WERI-Rb-1 (cell line): ENCODE results near the gene NDEL1.

ENCODE experiments used
- DNase-seq: peaks from one replicate; pipeline ENCODE4 v3.0.0-alpha.2; 2020
- H3K27ac ChIP-seq: fragments of 250-450 bp; sonication (Bioruptor Pico); 2 replicates; pipeline ENCODE4 v1.5.1; 2020; ENCODE audit warnings: mild to moderate bottlenecking, moderate library complexity
- H3K27me3 ChIP-seq: fragments of 250-450 bp; sonication (Bioruptor Pico); 2 replicates; pipeline ENCODE4 v1.5.1; 2021; ENCODE audit warnings: mild to moderate bottlenecking, low read depth, moderate library complexity; ENCODE audit not compliant: insufficient read depth, severe bottlenecking
- H3K36me3 ChIP-seq: fragments of 250-450 bp; sonication (Bioruptor Pico); 2 replicates; pipeline ENCODE4 v1.5.1; 2020; ENCODE audit warnings: mild to moderate bottlenecking, moderate library complexity
- H3K4me3 ChIP-seq: 2 replicates; pipeline ENCODE4 v1.5.1; 2011; ENCODE audit warnings: low read depth, mild to moderate bottlenecking, control low read depth, low read length
- H3K9me3 ChIP-seq: fragments of 250-450 bp; sonication (Bioruptor Pico); 2 replicates; pipeline ENCODE4 v1.5.1; 2021; ENCODE audit warnings: mild to moderate bottlenecking, moderate library complexity; ENCODE audit not compliant: severe bottlenecking
- CTCF ChIP-seq: IDR thresholded peaks from 2 replicates; pipeline ENCODE4 v1.5.1; 2011; ENCODE audit warnings: low read depth, mild to moderate bottlenecking, control low read depth, inconsistent platforms, low read length

Gene NDEL1

GRCh38 chr17:8494506-8495111 lies 58.9 kb downstream of the NDEL1 start:
- H3K27ac ChIP-seq, result no peak overlapping the region
- no peak for TF ChIP-seq CTCF

GRCh38 chr17:8496081-8496480 lies 60.4 kb downstream of the NDEL1 start:
- Histone ChIP-seq H3K9me3 (no peaks in the 10 kb centered on the region), H3K27me3 (no peaks in the 10 kb centered on the region), H3K36me3 (peaks cover 95% of the 10 kb centered on the region), H3K4me3 (no peak overlapping the region), H3K27ac (no peak overlapping the region)
- no peak for TF ChIP-seq CTCF
- DNase-seq, result no peak

More at GRCh38 chr17:8494506-8495111, 58.9 kb downstream of the NDEL1 start:
- H3K36me3 ChIP-seq, result peaks cover 95% of the 10 kb centered on the region
- no peak for DNase-seq
- no peaks in the 10 kb centered on the region for H3K27me3 ChIP-seq
- no peak overlapping the region for H3K4me3 ChIP-seq
- H3K9me3 ChIP-seq, result no peaks in the 10 kb centered on the region

DNA sequence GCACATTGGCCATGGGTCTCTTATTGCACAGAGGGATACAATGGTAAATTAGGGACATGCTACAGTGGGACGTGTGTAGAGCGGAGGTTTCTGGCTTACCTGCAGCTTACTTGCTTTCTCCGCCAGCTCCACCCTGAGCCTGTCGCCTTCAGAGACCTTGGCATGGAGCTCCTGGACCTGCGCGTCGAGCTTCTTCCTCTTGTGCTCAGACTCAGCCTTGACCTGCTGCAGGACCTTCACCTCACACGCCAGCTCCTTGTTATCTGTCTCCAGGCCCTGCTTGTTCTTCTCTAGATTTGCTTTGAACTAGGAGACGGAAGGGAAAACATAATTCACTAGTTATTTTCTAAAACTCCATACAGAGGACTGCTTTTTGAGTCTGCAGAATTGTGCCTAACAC lies 63.5 kb downstream of the NDEL1 start:
- DNase-seq, result no peak
- H3K27me3 ChIP-seq, result no peaks in the 10 kb centered on the region
- H3K4me3 ChIP-seq, result no peak overlapping the region
- no peaks in the 10 kb centered on the region for H3K9me3 ChIP-seq
- TF ChIP-seq CTCF, result no peak
- H3K27ac ChIP-seq, result no peak overlapping the region
- H3K36me3 ChIP-seq, result peaks cover 92% of the 10 kb centered on the region

DNA sequence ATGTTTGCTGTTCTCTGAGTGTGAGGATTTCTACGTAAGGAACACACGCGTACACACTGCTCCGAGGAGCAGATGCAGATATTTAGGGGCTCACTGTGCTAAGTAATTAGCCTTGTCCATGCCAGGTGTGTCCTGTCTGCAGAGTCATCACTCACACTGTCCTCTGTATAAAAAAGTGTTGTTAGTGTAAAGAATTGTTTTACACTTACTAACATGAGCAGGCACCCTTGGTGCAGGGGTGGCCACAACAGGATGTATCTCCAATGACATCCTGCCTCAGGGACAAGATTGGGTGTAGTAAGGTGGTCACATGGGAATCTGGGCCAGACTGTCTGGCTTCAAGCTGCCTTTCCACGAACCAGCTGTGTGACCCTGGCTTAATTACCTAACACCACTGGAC lies 63.9 kb downstream of the NDEL1 start:
- Histone ChIP-seq H3K36me3 (peaks cover 92% of the 10 kb centered on the region), H3K9me3 (no peaks in the 10 kb centered on the region), H3K27me3 (no peaks in the 10 kb centered on the region), H3K4me3 (no peak overlapping the region), H3K27ac (no peak overlapping the region)
- TF ChIP-seq CTCF, result no peak
- DNase-seq, result no peak

DNA sequence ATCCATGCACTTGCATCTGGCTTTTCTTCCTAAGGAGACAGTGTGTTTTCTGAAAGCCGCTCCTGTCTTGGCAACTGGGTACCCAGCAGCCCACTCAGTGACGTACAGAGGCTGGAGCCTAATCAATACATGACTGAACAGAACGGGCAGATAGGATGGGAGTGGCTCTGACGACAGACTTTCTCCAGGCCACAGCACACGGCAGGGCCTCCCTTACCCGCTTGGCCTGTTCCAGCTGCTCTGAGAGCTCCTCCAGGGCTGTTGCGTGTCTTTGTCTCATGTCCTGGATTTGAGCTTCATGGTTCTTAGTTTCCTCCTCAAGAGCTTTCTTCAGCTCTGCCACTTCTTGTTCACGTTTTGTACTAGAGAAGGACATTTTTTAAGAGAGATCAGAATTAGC lies 64.9 kb downstream of the NDEL1 start:
- no peaks in the 10 kb centered on the region for H3K27me3 ChIP-seq
- peaks cover 92% of the 10 kb centered on the region for H3K36me3 ChIP-seq
- no peak overlapping the region for H3K4me3 ChIP-seq
- no peaks in the 10 kb centered on the region for H3K9me3 ChIP-seq
- DNase-seq, result no peak
- no peak overlapping the region for H3K27ac ChIP-seq
- TF ChIP-seq CTCF, result no peak

DNA sequence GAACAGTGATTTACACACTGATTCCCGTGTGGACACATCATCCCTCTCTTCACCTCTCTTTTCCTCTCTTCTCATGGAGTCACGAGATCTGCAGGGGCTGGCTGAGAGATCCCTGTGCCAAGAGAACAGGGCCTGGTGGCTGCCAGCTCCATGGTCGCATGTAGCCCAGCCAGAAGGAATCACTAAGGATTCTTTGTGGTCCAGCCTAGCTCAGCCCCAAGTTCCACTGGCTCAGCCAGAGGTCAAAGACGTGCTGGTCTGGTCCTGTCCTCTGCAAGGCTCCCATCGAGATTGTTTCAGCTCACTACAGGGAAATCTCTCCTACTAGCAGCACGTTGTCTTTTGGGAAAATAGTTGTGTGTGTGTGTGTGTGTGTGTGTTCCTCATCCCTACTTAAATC lies 66.4 kb downstream of the NDEL1 start:
- Histone ChIP-seq H3K36me3 (peaks cover 92% of the 10 kb centered on the region), H3K9me3 (no peaks in the 10 kb centered on the region), H3K27me3 (no peaks in the 10 kb centered on the region), H3K4me3 (no peak overlapping the region), H3K27ac (no peak overlapping the region)
- DNase-seq, result no peak
- TF ChIP-seq CTCF, result no peak
